ENCODE results near the gene ERCC6.

The ERCC6 gene

DNA sequence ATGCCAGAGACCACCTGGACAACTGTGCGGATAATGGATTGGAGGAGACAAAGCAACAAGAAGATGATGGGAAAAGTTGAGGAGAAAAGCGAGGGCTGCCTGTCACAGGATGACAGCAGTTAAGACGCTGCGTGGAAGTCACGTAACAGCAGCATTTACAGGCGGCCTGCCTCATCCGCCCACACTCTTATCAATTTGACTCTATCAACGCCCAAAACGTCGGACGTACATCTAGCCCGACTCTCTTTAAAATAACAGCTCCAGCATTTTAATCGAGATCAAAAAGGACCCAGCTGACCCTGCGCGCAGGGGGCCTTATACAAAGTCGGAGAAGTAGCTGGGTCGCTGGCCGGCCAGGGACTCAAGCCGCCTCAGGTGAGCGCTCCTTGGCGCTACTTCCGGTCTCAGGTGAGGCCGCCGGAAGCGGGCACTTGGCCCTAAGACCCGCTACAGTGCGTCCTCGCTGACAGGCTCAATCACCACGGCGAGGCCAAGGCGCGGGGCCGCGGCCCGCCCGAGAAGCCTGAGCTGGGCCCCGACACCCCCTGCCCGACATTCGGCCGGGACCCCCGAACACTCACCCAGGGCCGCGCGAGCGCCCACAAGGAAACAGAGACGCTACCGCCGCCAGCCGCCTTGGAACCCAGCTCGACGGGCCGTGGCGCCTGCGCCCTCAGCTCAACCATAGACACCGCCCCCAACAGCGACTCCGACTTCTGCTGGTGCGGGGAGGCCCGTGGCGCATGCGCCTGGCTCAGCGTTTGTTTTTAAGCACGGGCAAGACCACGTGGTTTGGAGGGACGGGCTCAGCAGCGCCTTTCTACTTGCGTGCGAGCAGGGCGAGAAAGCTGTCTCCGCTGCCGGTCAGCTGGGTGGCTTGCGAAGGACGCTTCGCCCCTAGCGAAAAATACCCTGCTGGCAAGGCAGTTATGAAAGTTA is at the start of gene ERCC6:
Gene ERCC6 (minus strand): TSS at position 741 of the 939 bp plus-strand sequence.
- peak; percentile 97 for DNase-seq

GRCh38 chr10:49587981-49588380 is 49.1 kb upstream of the ERCC6 start:
- DNase-seq = no peak

DNA sequence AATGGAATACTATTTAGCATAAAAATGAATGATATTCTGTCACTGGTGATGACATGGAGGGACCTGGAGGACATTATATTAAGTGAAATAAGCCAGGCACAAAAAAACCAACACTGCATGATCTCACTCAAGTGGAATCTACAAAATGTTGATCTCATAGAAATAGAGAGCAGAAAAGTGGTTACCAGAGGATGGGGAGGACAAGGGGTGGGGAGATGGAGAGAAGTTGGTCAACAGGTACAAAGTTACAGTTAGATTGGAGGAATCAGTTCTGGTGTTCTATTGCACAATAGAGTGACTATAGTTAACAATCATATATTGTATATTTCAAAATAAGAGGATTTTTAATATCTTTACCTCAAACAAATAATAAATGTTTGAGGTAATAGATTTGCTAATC is 46.5 kb upstream of the ERCC6 start:
- DNase-seq = no peak

DNA sequence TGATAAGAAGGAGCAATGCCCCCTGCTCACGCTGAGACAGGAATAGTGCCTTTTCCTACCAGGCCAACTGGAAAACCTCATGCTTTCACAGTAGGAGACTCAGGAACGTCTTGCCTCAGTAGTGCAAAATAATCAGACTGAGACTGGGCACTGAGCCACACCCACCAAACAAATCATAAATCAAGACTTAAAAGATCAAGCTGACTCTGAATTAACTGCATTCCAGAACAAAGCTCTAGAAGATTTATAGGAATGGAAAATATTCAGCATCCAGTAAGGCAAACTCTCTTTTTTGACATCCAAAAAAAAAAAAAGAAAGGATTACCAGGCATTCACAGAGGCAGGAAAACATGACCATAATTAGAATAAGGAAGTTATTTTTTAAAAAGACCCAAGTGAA is 40.7 kb upstream of the ERCC6 start:
- DNase-seq = no peak

- DNase-seq = no peak
Observed at GRCh38 chr10:49578392-49578791, 39.5 kb upstream of the ERCC6 start.

DNA sequence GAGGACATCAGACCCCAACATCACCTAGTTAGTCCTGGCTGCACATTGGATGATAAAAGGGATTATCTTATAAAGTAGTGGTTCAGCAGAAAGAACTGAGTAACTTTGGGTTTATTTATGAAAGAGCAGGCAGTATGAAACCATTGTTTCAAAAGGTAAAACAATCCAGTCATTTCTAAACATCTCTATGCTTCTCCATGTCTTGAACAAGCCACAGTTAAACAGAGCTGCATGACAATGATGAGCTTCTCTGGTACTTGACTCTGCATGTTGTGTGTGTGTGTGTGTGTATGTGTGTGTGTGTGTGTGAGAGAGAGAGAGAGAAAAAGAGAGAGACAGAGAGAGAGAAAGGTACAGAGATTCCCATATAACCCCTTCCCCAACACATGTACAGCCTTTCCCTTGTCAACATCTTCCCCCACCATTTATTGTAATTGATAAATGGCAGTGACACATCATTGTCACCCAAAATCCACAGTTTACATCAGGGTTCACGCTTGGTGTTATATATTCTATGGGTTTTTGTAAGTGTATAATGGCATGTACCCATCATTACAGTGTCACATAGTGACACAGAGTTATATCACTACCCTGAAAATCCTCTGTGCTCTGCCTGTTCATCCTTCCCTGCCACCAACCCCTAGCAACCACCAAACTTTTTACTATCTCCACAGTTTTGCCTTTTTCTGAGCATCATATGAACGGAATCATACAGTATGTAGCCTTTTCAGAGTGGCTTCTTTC is 38.4 kb upstream of the ERCC6 start:
- no peak for DNase-seq

DNA sequence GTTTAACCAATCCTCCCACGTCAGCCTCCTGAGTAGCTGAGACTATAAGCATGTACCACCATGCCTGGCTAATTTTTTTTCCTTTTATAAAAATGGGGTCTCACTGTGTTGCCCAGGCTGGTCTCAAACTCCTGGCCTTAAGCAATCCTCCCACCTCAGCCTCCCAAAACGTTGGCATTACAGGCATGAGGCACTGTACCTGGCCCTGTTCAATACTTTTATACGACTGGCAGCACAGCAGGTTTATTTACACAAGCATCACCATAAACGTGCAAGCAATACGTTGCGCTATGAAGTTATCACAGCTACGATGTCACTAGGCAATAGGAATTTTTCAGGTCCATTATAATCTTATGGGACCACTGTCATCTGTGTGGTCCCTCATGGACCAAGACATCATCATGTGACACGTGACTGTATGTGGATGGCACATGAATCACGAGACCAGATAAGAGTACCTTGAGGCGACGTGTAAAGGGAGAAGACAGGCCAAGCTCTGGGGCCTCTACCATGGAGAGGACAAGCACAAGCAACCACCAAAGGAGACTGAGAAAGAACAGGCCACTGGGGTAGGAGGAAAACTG is 36.7 kb upstream of the ERCC6 start:
- DNase-seq = no peak

- no peak for DNase-seq
Observed at GRCh38 chr10:49572594-49573114, 33.7 kb upstream of the ERCC6 start.

DNA sequence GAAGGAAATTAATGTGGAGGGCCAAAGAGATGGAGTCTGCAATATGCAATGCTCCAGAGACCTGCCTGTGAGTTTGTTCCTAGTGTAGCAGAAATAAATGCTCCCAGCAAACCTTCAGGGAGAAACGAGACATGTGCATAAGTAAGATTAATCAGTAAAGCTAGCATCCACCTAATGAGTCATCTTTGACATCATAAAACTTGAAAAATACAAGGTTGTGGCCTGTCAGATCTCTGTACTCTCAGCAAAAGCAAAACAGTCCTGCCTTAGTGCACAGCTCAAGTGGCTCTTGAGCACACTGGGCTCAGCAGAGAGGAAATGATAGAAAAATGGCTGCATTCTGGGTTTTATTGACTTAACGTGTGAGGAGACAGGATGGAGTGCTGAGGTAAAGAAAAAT is 32.5 kb upstream of the ERCC6 start:
- no peak for DNase-seq

DNA sequence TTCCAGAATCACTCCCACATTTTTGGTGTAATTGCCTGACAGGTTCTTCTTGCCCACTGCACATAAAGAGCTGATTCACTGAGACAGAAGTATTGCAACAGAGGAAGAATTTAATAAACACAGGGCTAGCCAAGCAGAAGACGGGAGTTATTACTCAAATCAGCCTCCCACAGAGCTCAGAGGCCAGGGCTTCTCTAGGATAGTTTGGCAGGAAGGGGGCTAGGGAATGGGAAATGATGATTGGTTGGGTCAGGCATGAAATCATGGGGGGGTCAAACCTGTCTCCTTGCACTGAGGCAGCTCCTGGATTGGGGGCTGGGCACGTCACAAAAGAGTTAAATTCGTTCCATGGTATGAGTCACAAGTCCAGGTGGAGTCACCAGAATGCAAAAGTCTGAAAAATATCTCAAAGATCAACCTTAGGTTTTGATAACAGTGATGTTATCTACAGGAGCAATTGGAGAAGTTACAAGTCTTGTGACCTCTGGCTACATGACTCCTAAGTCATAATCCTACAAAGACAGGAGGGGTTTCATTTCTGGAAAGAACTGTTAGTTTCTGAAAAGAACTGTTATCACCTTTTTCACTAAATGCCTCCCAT is 30.2 kb upstream of the ERCC6 start:
- DNase-seq = no peak

DNA sequence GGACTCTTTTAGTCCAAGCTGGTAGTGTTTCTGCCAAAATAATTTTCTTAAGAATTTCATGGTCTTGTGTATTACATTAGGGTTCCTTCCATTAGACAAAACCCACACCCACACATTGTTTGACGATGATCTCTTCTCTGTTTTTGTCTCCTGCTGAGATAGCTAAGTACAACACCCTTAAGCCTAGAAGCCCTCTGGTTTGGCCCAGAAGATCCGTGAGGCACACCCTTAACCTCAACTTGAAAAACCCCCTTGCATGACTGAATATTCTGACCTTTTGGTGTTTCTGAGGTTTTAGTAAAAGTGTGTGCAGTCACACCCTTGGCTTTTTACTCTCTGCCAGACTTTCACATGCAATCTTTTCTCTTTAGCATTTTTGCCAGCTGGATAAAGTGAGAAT is 29.3 kb upstream of the ERCC6 start:
- DNase-seq = no peak

DNA sequence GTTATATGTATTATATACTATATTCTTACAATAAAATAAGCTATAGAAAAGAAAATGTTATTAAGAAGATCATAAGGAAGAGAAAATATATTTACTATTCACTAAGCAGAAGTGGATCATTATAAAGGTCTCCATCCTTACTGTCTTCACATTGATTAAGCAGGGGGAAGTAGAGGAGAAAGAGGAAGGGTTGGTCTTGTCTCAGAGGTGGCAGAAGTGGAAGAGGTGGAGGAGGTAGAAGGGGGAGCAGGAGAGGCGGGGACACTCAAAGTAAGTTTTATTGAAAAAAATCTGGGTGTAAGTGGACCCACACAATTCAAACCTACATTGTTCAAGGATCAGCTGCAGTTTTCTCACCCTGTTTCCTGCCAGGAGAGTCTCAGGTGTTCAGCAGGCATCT is 28.9 kb upstream of the ERCC6 start:
- no peak for DNase-seq

- no peak for DNase-seq
Observed at GRCh38 chr10:49564461-49565009, 25.6 kb upstream of the ERCC6 start.

DNA sequence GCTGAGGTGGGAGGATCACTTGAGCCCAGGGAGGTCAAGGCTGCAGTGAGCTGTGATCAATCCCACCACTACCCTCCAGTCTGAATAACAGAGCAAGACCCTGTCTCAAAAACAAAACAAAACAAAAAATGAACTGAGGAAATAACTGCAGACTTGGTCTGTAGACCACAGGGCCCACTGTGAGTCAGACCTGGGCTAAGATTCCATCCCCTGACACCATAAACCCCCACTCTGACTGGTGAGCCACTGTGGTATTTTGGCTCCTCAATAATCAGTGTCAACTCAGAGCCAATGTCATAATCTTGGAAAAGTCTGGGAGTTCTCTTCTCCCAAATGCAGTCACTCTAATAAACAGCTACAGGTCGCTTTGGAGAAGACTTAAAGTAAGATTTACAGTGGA is 24.0 kb upstream of the ERCC6 start:
- DNase-seq = no peak

- no peak for DNase-seq
Observed at GRCh38 chr10:49560526-49560925, 21.6 kb upstream of the ERCC6 start.

- DNase-seq = no peak
Observed at GRCh38 chr10:49559476-49559875, 20.6 kb upstream of the ERCC6 start.

DNA sequence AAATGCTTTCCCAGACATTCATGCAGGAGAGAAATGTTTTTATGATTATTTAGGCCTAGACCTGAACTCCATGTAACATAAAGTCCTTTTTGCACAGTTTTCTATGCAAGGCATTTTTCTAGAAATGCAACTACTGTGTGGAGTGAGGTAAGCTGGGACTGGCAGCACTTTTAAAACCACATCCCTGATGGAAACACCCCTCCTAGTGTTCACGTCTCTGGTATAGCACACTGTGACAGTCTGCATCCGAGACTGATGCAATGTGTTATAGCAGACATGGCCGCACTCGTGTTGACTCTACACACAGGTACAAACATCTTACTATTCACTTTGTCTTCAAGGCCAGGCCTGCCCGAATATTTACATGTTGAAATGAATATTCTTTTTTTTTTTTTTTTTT is 19.3 kb upstream of the ERCC6 start:
- DNase-seq = no peak

DNA sequence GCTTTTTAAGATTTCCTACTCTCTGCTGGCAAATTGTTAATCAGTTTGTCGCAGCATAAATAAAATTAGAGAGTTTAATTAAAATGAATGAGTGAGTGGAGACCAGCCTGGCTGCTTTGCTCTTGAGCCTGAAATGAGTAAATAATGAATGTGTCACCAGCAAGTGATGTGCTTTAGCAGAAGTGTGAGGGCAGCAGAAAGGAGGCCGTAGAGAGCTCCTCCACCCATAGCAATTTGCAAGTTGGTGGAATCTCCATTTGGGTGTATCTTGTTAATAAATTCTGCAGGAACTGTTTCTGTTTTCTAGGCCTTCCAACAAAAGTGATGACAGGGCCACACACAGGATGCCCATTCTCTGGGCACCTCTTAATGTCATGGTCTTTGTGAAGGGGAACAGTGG is 18.8 kb upstream of the ERCC6 start:
- DNase-seq = no peak

GRCh38 chr10:49556723-49557122 is 17.8 kb upstream of the ERCC6 start:
- DNase-seq = no peak

DNA sequence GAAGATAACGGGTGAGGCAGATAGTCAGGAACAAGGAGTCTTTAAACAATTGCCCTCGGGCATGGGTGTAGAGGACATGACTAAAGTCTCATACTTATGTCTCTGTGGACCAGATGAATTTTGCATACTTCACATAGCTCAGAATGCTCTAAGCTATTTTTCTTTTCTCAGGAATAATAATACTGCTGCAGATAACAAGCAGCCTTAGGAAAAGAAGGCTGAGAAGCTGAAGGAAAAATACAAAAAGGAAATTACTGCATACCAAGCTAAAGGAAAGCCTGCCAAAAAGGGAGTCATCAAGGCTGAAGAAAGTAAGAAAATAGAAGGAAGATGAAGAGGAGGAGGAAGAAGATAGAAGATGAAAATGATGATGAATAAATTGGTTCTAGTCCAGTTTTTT is 13.4 kb upstream of the ERCC6 start:
- no peak for DNase-seq

- no peak for DNase-seq
Observed at GRCh38 chr10:49550563-49550962, 11.6 kb upstream of the ERCC6 start.

DNA sequence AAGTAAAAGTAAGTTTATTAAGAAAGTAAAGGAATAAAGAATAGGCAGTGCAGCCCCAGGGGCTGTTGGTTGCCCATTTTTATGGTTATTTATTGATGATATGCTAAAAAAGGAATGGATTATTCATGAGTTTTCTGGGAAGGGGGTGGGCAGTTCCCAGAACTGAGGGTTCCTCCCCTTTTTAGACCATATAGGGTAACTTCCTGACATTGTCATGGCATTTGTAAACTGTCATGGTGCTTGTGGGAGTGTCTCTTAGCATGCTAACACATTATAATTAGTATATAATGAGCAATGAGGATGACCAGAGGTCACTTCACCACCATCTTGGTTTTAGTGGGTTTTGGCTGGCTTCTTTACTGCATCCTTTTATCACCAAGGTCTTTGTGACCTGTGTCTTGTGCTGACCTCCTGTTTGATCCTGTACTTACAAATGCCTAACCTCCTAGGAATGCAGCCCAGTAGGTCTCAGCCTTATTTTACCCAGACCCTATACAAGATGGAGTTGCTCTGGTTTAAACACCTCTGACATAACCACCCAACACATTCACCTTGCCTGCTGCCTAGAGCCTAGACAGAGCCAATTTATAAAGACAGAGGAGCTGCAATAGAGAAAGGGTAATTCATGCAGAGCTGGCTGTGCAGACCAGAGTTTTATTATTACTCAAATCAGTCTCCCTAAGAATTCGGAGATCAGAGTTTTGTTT is 10.9 kb upstream of the ERCC6 start:
- DNase-seq = no peak
